AG04450 (cell line): Measurements from ENCODE around the gene RRAGA. TPM values are rescaled to one million over a fixed set of nuclear protein-coding genes. Genes with fewer than 3 reads are reported as not detected.
"Not testable (repeated sequence)": the region's sequence is repeated elsewhere in the genome, so short reads cannot be mapped to it uniquely, and the experiment has no call there.

ENCODE experiments used
- CTCF ChIA-PET: fragments of 300-600, 350-600 bp; formaldehyde crosslinking; extraction: SDS; loops from one replicate; lab custom pipeline; 2022; ENCODE audit warnings: antibody characterized with exemption, inconsistent platforms; lab: Charles Lee
- POLR2A ChIA-PET: fragments of 350-600 bp; formaldehyde crosslinking; extraction: SDS; loops from one replicate; lab custom pipeline; 2021; ENCODE audit warnings: antibody characterized with exemption, inconsistent platforms; lab: Yijun Ruan, JAX
- DNase-seq: peaks from one replicate; pipeline ENCODE4 v3.0.0-alpha.2; 2011; ENCODE audit warnings: low read depth, low spot score
- H3K27ac ChIP-seq: one replicate; pipeline ENCODE4 v1.5.1; 2012; ENCODE audit warnings: low read depth, low read length, control low read depth
- H3K27me3 ChIP-seq: one replicate; pipeline ENCODE4 v1.6.0; 2012; ENCODE audit warnings: low read length; ENCODE audit not compliant: control insufficient read depth, insufficient read depth
- H3K4me3 ChIP-seq: 2 replicates; pipeline ENCODE4 v1.5.1; 2011; ENCODE audit warnings: mild to moderate bottlenecking, low read depth, low read length, control low read depth
- H3K9me3 ChIP-seq: 2 replicates; pipeline ENCODE4 v1.5.1; 2012; ENCODE audit warnings: low read length; ENCODE audit not compliant: control insufficient read depth, insufficient read depth
- polyA plus RNA-seq: library from polyadenylated mRNA; depleted of rRNA; stranded (reverse); fragments of >200 nt; gene quantifications from 2 replicates; pipeline ENCODE4 v1.2.3, GENCODE V29; 2011
- TF ChIP-seq, protein P1 (sequence below): IDR thresholded peaks from 2 replicates; pipeline ENCODE4 v1.5.1; 2011; ENCODE audit warnings: low read depth, low read length, control low read depth, inconsistent platforms

RRAGA gene
- polyA plus RNA-seq, 1 experiment: 186 TPM

- no peak overlapping the region for H3K4me3 ChIP-seq
- H3K27me3 ChIP-seq: peaks cover 3% of the 10 kb centered on the region
- ChIA-PET POLR2A (no interaction called here), CTCF (interaction anchor here (0.5 to 2.6 kb wide), 2 partner anchors 580 to 766 kb away, joined by 3 to 10 read pairs; no protein-coding TSS in a partner anchor)
- no peaks in the 10 kb centered on the region for H3K9me3 ChIP-seq
- no peak overlapping the region for H3K27ac ChIP-seq
- TF ChIP-seq, protein P1, sequence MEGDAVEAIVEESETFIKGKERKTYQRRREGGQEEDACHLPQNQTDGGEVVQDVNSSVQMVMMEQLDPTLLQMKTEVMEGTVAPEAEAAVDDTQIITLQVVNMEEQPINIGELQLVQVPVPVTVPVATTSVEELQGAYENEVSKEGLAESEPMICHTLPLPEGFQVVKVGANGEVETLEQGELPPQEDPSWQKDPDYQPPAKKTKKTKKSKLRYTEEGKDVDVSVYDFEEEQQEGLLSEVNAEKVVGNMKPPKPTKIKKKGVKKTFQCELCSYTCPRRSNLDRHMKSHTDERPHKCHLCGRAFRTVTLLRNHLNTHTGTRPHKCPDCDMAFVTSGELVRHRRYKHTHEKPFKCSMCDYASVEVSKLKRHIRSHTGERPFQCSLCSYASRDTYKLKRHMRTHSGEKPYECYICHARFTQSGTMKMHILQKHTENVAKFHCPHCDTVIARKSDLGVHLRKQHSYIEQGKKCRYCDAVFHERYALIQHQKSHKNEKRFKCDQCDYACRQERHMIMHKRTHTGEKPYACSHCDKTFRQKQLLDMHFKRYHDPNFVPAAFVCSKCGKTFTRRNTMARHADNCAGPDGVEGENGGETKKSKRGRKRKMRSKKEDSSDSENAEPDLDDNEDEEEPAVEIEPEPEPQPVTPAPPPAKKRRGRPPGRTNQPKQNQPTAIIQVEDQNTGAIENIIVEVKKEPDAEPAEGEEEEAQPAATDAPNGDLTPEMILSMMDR: no peak
- DNase-seq: no peak
Observed at GRCh38 chr9:19020886-19021455, 28.3 kb upstream of the RRAGA start.

DNA sequence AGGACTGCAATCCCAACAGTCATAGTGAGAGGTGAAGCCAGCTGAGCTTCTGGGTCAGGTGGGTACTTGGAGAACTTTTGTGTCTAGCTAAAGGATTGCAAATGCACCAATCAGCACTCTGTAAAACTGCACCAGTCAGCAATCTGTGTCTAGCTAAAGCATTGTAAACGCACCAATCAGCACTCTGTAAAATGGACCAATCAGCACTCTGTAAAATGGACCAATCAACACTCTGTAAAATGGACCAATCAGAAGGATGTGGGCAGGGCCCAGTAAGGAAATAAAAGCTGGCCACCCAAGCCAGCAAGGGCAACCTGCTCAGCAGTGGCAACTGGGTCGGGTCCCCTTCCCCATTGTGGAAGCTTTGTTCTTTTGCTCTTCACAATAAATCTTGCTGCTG is 27.6 kb upstream of the RRAGA start:
- CTCF ChIA-PET: interaction anchor here (0.7 to 2.6 kb wide), 3 partner anchors 152 to 767 kb away, joined by 3 to 10 read pairs (median 3); no protein-coding TSS in a partner anchor

GRCh38 chr9:19022206-19022605 is 27.0 kb upstream of the RRAGA start:
- TF ChIP-seq, protein P1: no peak
- H3K9me3 ChIP-seq: no peaks in the 10 kb centered on the region
- ChIA-PET POLR2A (no interaction called here), CTCF (interaction anchor here (0.7 to 2.6 kb wide), 2 partner anchors 152 to 768 kb away, joined by 3 to 10 read pairs; no protein-coding TSS in a partner anchor)
- DNase-seq: no peak
- peaks cover 3% of the 10 kb centered on the region for H3K27me3 ChIP-seq
- H3K4me3 ChIP-seq: no peak overlapping the region
- H3K27ac ChIP-seq: no peak overlapping the region

More for the DNA sequence above, 27.6 kb upstream of the RRAGA start:
- H3K9me3 ChIP-seq, H3K27ac ChIP-seq, H3K27me3 ChIP-seq, POLR2A ChIA-PET, DNase-seq, H3K4me3 ChIP-seq: not testable (repeated sequence)

- ChIA-PET POLR2A (no interaction called here), CTCF (interaction anchor here (0.6 to 2.6 kb wide), 2 partner anchors 322 to 768 kb away, joined by 3 to 10 read pairs; no protein-coding TSS in a partner anchor)
- TF ChIP-seq, protein P1: no peak
- Histone ChIP-seq H3K4me3 (no peak overlapping the region), H3K9me3 (no peaks in the 10 kb centered on the region), H3K27ac (no peak overlapping the region), H3K27me3 (peaks cover 3% of the 10 kb centered on the region)
- DNase-seq: no peak
Observed at GRCh38 chr9:19023078-19023477, 26.1 kb upstream of the RRAGA start.

- ChIA-PET CTCF (interaction anchor here (0.7 to 7.2 kb wide), 11 partner anchors 8 to 1214 kb away, joined by 3 to 108 read pairs (median 6); no protein-coding TSS in a partner anchor), POLR2A (no interaction called here)
- no peaks in the 10 kb centered on the region for H3K9me3 ChIP-seq
- TF ChIP-seq, protein P1: no peak
- H3K4me3 ChIP-seq: no peak overlapping the region
- no peak overlapping the region for H3K27ac ChIP-seq
- no peak for DNase-seq
- no peaks in the 10 kb centered on the region for H3K27me3 ChIP-seq
Observed at GRCh38 chr9:19026375-19026774, 22.9 kb upstream of the RRAGA start.
